Stimulated activated CD4-positive, alpha-beta T cell treated with anti-CD3 and anti-CD28 coated beads, Interleukin-12 subunit alpha, Interleukin-12 subunit beta, amount 100 ng/mL, for 4 hours (primary cell): ENCODE measurements around the gene DOP1B.
"Not testable (repeated sequence)": the region's sequence is repeated elsewhere in the genome, so short reads cannot be mapped to it uniquely, and the experiment has no call there.

Source experiments
- DNase-seq: peaks from one replicate; pipeline ENCODE4 v3.0.0-alpha.2; 2020

Gene DOP1B, protein sequence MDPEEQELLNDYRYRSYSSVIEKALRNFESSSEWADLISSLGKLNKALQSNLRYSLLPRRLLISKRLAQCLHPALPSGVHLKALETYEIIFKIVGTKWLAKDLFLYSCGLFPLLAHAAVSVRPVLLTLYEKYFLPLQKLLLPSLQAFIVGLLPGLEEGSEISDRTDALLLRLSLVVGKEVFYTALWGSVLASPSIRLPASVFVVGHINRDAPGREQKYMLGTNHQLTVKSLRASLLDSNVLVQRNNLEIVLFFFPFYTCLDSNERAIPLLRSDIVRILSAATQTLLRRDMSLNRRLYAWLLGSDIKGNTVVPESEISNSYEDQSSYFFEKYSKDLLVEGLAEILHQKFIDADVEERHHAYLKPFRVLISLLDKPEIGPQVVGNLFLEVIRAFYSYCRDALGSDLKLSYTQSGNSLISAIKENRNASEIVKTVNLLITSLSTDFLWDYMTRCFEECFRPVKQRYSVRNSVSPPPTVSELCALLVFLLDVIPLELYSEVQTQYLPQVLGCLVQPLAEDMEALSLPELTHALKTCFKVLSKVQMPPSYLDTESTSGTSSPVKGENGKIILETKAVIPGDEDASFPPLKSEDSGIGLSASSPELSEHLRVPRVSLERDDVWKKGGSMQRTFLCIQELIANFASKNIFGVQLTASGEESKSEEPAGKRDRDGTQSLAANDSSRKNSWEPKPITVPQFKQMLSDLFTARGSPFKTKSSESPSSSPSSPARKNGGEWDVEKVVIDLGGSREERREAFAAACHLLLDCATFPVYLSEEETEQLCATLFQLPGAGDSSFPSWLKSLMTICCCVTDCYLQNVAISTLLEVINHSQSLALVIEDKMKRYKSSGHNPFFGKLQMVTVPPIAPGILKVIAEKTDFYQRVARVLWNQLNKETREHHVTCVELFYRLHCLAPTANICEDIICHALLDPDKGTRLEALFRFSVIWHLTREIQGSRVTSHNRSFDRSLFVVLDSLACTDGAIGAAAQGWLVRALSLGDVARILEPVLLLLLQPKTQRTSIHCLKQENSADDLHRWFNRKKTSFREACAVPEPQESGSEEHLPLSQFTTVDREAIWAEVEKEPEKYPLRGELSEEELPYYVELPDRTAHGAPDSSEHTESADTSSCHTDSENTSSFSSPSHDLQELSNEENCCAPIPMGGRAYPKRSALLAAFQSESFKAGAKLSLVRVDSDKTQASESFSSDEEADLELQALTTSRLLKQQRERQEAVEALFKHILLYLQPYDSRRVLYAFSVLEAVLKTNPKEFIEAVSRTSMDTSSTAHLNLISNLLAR (N-terminal part only)

GRCh38 chr21:36156815-36157670, at the start of gene DOP1B:
DOP1B (plus strand) TSS chr21:36156824; CDS start chr21:36164734, 7,910 bp downstream.
- DNase-seq, result peak; percentile 39

- DNase-seq, result no peak
These were observed 46.8 kb upstream of the DOP1B start for GRCh38 chr21:36109868-36110267.

- DNase-seq, result no peak
These were observed 45.4 kb upstream of the DOP1B start for GRCh38 chr21:36111238-36111637.

DNA sequence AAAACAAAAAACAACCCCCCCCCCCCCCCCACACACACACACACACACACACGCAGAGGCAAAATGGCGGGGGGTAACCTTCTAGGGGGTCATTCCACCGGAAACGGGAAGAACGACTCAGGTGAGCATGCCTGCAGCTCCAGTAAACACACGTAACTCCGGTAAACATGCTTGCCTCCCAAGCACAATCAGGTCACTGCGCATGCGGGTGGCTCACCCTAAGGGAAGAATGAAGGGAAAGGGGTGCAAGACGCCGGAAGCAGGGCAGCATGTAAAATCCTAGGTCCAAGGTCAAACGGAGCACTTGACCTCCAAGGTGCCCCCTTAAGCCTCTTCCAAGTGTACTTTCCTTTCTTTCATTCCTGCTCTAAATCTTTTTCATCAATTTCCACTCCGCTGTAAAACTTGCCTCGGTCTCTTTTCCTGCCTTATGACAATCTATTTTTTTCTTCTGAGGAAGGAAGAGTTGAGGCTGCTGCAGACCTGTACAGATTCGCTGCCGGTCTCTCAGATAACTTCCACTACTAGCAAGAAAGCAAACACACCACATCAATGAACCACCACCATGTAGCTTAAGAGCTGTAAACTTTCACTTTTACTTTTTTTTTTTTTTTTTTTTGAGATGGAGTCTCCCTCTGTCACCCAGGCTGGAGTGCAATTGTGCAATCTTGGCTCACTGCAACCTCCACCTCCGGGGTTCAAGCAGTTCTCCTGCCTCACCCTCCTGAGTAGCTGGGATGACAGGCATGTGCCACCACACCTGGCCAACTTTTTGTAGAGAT, 42.8 kb upstream of the DOP1B start:
- peak; percentile 35 for DNase-seq

- DNase-seq, result no peak
These were observed 41.4 kb upstream of the DOP1B start for GRCh38 chr21:36115138-36115730.

DNA sequence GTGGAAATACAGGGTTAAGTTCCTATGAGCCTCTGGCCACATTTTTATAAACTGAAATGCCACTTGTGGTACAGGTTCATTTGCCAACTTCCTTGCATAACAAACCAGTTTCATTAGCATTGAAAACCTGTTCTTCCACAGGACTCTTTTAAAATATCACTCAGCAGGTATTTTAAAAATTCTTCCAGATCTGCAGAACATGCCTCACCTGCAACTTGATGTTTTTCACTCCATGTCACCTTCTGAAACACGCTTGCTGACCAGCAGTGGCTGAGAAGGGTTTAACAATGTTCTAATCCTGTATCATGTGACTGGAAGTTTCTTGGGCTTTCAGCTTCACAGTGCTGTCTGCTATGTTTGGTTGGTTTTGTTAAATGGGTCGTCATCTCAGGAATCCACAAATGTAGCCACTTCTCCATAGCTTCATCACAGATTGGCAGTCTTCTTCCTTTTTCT, 39.3 kb upstream of the DOP1B start:
- DNase-seq, result no peak

- DNase-seq, result no peak
These were observed 36.2 kb upstream of the DOP1B start for GRCh38 chr21:36120304-36120888.

DNA sequence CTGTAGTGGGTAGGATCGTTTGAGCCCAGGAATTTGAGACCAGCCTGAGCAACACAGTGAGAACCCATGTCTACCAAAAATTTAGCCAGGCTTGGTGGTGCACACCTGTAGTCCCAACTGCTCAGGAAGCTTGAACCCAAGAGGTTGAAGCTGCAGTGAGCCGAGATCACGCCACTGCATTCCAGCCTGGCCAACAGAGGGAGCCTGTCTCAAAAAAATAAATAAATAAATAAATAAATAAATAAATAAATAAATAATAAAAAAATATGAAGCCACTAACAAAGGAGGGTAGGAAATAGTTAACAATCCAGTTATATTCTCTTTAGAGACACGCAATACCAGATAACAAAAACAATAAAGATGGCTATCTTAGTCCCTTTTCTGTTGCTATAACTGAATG, 33.6 kb upstream of the DOP1B start:
- DNase-seq, result no peak

DNA sequence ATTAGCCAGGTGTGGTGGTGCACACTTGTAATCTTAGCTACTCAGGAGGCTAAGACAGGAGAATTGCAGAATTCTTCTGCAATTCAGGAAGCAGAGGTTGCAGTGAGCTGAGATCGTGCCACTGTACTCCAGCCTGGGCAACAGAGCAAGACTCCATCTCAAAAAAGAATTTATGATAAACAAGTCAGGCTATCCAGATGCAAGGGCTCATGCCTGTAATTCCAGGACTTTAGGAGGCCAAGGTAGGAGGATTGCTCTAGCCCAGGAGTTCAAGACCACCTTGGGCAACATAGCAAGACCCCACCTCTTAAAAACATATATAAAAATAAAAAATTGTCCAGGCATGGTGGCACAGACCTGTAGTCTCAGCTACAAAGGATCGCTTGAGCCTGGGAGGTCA, 32.2 kb upstream of the DOP1B start:
- DNase-seq, result no peak

DNA sequence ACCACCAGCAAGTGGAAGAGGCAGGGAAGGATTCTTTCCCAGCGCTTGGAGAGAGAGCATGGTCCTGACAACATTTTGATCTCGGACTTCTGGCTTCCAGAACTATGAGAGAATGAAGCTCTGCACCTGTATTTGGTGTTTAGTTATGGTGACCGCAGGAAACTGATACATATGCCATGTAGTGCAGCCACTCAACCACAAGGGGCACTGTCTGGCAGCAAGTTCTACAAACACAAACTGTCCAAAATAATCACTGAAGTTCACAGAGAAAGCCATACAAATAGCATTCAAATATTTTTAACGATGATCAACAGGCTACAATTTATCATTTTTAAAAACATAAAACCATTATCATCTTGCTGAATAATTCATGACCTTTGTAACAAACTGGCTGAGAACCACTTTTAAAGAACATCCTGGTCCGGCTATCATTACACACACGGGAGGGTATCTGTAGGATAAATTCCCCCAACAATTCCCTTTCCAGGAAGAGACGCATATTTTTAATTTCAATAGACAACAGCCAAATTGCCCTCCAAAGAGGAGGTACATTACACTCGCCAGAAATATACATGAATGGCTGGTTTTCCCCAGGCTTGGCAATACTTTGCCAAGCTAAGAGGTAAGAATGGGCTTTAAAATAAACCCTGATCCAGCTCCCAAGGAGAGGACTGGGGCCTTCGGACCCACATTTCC, 31.0 kb upstream of the DOP1B start:
- DNase-seq, result peak; percentile 45

- DNase-seq, result no peak
These were observed 30.4 kb upstream of the DOP1B start for GRCh38 chr21:36126208-36126565.

- no peak for DNase-seq
These were observed 30.0 kb upstream of the DOP1B start for GRCh38 chr21:36126621-36127110.

DNA sequence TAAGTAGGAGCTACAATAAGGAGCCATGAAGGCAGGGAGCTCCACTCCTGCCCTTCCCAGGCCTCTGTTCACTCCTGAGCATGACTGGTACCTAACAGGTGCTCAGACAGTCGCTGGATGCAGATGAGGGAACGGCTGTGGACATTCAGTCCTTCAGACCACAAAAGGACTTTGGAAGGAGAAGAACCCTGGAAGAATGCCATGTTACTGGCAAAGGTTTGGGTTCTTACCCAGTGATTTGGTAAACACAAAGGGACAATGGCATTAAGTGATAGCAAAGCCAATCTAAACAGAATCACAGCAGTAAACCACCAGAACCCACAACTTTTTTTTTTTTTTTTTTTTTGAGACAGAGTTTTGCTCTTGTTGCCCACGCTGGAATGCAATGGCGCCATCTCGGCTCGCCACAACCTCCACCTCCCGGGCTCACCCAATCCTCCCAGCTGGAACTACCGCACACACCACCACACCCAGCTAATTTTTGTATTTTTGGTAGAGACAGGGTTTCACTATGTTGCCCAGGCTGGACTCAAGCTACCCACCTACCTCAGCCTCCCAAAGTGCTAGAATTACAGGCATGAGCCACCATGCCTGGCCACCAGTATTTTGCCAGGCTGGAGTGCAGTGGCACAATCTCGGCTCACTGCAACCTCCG, 29.2 kb upstream of the DOP1B start:
- no peak for DNase-seq

DNA sequence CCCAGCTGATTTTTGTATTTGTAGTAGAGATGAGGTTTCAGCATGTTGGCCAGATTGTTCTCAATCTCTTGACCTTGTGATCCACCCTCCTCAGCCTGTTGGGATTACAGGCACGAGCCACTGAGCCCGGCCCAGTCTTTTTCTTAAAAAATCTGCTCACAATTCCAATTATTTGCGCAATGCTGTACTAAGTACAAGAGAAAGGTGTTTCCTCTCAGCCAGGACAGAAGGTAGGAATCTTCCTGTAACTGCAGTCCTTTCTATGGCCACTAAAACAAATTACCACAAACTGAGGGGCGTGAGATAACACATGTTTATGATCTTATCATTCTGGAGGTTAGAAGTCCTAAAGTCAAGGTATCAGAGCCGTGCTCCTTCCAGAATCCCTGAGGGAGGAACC, 28.6 kb upstream of the DOP1B start:
- no peak for DNase-seq

DNA sequence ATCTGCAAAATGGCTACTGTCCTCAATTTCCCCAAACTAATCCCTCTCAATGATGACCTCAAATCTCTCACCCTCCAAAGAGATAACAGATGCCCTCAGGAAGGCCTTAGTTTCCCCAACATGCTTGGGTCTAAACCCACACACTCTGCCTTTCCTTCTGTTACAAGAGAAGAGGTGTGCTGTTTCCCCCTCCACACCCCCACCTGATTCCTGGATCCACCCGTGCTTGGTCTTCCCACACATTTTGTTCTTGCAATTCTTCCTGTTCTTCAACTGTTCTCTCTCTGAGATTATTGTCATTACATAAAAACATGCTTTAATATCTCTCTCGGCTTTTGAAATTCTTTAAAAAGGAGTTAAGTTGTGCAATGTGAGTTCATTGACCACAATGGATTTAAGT, 27.4 kb upstream of the DOP1B start:
- no peak for DNase-seq

GRCh38 chr21:36130414-36130762, 26.2 kb upstream of the DOP1B start:
- not testable (repeated sequence) for DNase-seq

- not testable (repeated sequence) for DNase-seq
These were observed 25.8 kb upstream of the DOP1B start for GRCh38 chr21:36130839-36131238.

DNA sequence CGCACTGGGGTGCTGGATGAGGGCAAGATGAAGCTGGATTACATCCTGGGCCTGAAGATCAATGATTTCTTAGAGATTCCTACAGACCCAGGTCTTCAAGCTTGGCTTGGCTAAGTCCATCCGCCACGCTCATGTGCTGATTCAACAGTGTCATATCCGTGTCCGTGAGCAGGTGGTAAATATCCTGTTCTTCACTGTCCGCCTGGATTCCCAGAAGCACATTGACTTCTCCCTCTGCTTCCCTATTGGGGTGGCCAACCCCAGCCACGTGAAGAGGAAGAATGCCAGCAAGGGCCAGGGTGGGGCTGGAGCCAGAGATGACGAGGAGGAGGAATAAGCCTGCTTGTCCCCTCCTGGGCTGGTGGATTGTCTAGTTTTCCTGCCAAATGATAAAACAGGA, 23.9 kb upstream of the DOP1B start:
- no peak for DNase-seq

GRCh38 chr21:36134803-36135390, 21.7 kb upstream of the DOP1B start, which contains the start of gene CBR3:
CBR3 (plus strand) TSS chr21:36135079; CDS start chr21:36135193, 114 bp downstream.
- peak; percentile 56 for DNase-seq
